ENCODE data around the gene DLGAP1.
"Not testable (repeated sequence)": the region's sequence is repeated elsewhere in the genome, so short reads cannot be mapped to it uniquely, and the experiment has no call there.

- not testable (repeated sequence) for TF ChIP-seq ZNF266 (tag by site-specific recombination; IDR thresholded peaks at IDR 0.05; ENCODE audit: low read depth); ZNF248 (tag by site-specific recombination; IDR thresholded peaks at IDR 0.05)
Measured at GRCh38 chr18:4311945-4312344, 143.2 kb downstream of the DLGAP1 start.
